ENCODE data around the gene ICOS. TPM values are rescaled to one million over a fixed set of nuclear protein-coding genes. Genes with fewer than 3 reads are reported as not detected.

The ICOS gene
- total and polyA plus RNA-seq, 11 donors = 0.04 to 0.85 (median 0.27) TPM; not detected in 8

DNA sequence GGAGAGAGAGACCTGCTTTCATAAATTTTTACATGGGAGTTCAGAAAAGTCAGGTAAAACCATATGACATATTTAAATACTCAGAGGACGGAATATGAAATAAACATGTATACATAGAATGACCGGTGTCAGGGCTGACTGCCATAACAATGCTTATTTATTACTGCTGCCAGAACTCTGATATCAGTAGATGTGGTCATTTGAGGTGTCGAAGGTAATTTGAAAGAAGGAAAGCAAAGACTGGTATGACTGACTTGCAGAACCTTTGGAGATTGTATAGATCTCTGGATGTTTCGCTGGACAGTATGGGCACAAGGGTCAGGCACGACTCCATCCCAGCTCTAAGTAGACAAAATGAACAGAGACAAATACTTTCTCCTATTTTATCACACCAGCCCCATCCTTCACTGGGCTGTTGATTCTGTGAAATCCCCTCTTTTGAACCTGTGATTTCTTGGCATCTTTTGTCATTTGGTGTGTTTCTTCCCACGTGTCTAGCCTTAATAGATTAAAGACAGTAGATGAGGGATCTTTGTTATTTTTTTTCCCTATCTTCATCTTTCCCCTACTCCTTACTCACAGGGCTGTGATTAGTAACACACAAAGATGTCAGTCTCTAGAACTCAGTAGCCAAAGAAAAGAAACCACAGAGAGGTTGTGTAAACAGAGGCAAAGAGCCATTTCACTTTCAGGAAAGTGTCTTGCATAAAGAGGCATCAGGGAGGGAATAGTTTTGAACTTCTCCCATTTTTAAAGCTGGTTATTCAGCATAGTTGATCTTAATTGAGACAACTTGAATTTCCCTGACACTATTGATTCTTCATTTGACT is 61.6 kb downstream of the ICOS start:
- TF ChIP-seq CTCF (IDR thresholded peaks at IDR 0.05) (no peak), POLR2A (IDR thresholded peaks at IDR 0.05) (no peak)
- 74 to 85% (median 80%) methylated on average over 6 of the region's 6 CpGs for WGBS, 4 donors
- intact Hi-C loops (cut with DNase I) = no loop called here
- Histone ChIP-seq H3K27me3 (no peaks in the 10 kb centered on the region), H3K4me3 (no peak overlapping the region), H3K9me3 (no peaks in the 10 kb centered on the region), H3K36me3 (no peaks in the 10 kb centered on the region), H3K4me1 (peaks cover 0 to 40% (median 0%) of the 10 kb centered on the region in 12 donors), H3K27ac (no peak overlapping the region)
- ATAC-seq = peak in 3 of 4 donors; percentile 20 to 74 (median 53)
- no peak for DNase-seq

GRCh38 chr2:203999835-204000234 is 63.3 kb downstream of the ICOS start:
- Histone ChIP-seq H3K4me1 (peaks cover 0 to 28% (median 0%) of the 10 kb centered on the region in 12 donors), H3K36me3 (no peaks in the 10 kb centered on the region), H3K9me3 (no peaks in the 10 kb centered on the region), H3K27me3 (no peaks in the 10 kb centered on the region), H3K27ac (no peak overlapping the region), H3K4me3 (no peak overlapping the region)
- no peak for ATAC-seq
- no peak for TF ChIP-seq POLR2A (IDR thresholded peaks at IDR 0.05)
- no peak for TF ChIP-seq CTCF (IDR thresholded peaks at IDR 0.05)
- intact Hi-C loops (cut with DNase I) = no loop called here
- DNase-seq = no peak

GRCh38 chr2:204000446-204000845 is 63.9 kb downstream of the ICOS start:
- H3K9me3 ChIP-seq = no peaks in the 10 kb centered on the region
- intact Hi-C loops (cut with DNase I) = no loop called here
- no peak overlapping the region for H3K4me3 ChIP-seq
- TF ChIP-seq POLR2A (IDR thresholded peaks at IDR 0.05) (no peak), CTCF (IDR thresholded peaks at IDR 0.05) (no peak)
- H3K4me1 ChIP-seq = peaks cover 0 to 25% (median 0%) of the 10 kb centered on the region in 12 donors
- H3K36me3 ChIP-seq = no peaks in the 10 kb centered on the region
- no peaks in the 10 kb centered on the region for H3K27me3 ChIP-seq
- no peak overlapping the region for H3K27ac ChIP-seq
- ATAC-seq = no peak
- DNase-seq = no peak

DNA sequence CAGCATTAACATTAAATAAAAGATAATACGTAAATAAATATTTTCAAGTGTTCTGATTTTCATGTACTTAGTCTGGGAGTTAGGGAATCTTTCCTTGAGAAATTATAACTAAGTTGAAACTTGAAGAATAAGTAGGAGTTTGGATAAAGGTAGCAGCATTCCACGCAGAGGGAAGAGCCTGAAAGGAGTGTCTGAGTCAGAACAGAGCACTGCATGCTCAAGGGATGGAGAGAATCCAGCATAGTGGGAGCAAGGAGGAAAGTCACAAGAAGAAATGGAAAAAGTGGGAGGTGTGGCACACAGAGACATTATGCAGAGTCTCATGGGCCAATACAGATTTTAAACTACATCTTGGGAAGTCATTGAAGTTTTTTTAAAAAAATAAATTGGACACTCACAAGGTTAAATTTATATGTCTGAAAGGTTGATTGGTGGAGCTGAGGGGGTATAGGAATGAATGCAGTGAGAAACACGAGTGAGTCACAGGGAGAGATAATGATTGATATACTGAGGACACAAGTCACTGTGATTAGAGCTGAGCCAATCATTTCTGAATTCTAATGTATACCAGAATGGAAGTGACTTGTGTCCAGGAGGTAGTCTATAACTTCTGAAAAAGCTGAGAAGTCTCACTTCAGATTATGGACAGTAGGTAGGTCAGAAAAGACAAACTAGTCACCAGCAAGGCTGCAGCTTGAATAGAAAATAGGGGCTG is 66.9 kb downstream of the ICOS start:
- ATAC-seq = no peak
- H3K4me3 ChIP-seq = no peak overlapping the region
- no peak for DNase-seq
- H3K9me3 ChIP-seq = no peaks in the 10 kb centered on the region
- H3K27me3 ChIP-seq = no peaks in the 10 kb centered on the region
- no peak for TF ChIP-seq POLR2A (IDR thresholded peaks at IDR 0.05)
- no peak for TF ChIP-seq CTCF (IDR thresholded peaks at IDR 0.05)
- no peaks in the 10 kb centered on the region for H3K36me3 ChIP-seq
- intact Hi-C loops (cut with DNase I) = no loop called here
- no peak overlapping the region for H3K27ac ChIP-seq
- H3K4me1 ChIP-seq = peaks cover 0 to 18% (median 0%) of the 10 kb centered on the region in 12 donors
- 59 to 80% (median 72%) methylated on average over 3 of the region's 3 CpGs for WGBS, 4 donors
